ENCODE results near the gene KLF12.

DNA sequence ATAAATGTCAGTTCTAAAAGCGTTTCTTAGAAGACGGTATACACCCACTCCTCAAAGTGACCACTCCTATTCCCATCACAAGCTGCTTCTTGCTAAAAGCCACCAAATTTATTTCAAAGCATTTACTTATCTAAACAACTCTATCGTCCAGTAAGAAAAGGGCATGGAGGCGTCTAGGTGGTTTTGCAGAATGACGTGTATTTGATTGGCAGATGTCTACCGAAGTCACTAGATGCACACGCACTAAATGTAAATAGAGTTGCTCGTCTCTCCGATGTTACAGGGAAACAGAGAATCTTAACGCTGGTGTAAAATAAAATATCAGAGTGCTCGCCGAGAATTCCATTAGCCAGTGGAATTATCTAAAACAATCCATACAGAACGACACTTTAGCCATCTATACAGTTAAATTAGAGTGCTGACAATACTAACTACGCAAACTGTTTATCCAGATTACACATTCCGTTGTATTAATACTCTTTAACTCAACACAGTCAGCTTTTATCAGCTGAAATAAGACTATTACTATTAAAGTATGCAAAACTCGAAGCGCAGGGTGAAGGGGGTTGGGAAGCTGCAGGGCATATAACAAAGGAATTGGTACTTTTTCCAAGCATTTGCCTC is 1.9 kb downstream of the KLF12 start:
- TF ChIP-seq TAF1 (IDR thresholded peaks at IDR 0.05; ENCODE audit: low read depth, low read length) (no peak), POLR2A (IDR thresholded peaks at IDR 0.05; ENCODE audit: low read depth, low read length) (no peak)

Measured in GM12891 (cell line).